Measurements from ENCODE around the gene PARP6.

GRCh38 chr15:72198356-72199204 is 73.8 kb downstream of the PARP6 start:
- TF ChIP-seq, protein P1, sequence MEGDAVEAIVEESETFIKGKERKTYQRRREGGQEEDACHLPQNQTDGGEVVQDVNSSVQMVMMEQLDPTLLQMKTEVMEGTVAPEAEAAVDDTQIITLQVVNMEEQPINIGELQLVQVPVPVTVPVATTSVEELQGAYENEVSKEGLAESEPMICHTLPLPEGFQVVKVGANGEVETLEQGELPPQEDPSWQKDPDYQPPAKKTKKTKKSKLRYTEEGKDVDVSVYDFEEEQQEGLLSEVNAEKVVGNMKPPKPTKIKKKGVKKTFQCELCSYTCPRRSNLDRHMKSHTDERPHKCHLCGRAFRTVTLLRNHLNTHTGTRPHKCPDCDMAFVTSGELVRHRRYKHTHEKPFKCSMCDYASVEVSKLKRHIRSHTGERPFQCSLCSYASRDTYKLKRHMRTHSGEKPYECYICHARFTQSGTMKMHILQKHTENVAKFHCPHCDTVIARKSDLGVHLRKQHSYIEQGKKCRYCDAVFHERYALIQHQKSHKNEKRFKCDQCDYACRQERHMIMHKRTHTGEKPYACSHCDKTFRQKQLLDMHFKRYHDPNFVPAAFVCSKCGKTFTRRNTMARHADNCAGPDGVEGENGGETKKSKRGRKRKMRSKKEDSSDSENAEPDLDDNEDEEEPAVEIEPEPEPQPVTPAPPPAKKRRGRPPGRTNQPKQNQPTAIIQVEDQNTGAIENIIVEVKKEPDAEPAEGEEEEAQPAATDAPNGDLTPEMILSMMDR (conservative IDR thresholded peaks at IDR 0.05) = no peak
- TF ChIP-seq ZFX (IDR thresholded peaks at IDR 0.05) = no peak

All from C4-2B (cell line).